Hippocampal formation (tissue), 2 donors: ENCODE results near the gene DLL4.

ENCODE experiments used
- DNase-seq, 2 donors: peaks; one replicate each; lab custom pipeline; 2025; lab: John Stamatoyannopoulos, UW

DLL4 gene

GRCh38 chr15:40928821-40929659 lies at the start of gene DLL4:
Gene DLL4 (plus strand): TSS chr15:40929340. CDS start chr15:40929669, 329 bp downstream.
- DNase-seq: no peak

GRCh38 chr15:40879609-40880008 lies 49.5 kb upstream of the DLL4 start:
- DNase-seq: no peak

- DNase-seq: no peak
Measured at GRCh38 chr15:40881351-40881750, 47.8 kb upstream of the DLL4 start.

- no peak for DNase-seq
Measured at GRCh38 chr15:40886586-40886985, 42.6 kb upstream of the DLL4 start.

- no peak for DNase-seq
Measured at GRCh38 chr15:40889112-40889511, 40.0 kb upstream of the DLL4 start.

- no peak for DNase-seq
Measured at GRCh38 chr15:40891138-40891537, 38.0 kb upstream of the DLL4 start.

- DNase-seq: peak; percentile 22 to 30
Measured at GRCh38 chr15:40891810-40892446, 37.2 kb upstream of the DLL4 start.

GRCh38 chr15:40892447-40893012 lies 36.6 kb upstream of the DLL4 start:
- no peak for DNase-seq

GRCh38 chr15:40893019-40893670 lies 36.0 kb upstream of the DLL4 start:
- DNase-seq: no peak

GRCh38 chr15:40893733-40894680 lies 35.1 kb upstream of the DLL4 start, which contains the start of gene VPS18:
Gene VPS18 (plus strand): TSS chr15:40894450. CDS start chr15:40894769, 319 bp downstream.
- DNase-seq: peak; percentile 97

- no peak for DNase-seq
Measured at GRCh38 chr15:40894681-40895448, 34.3 kb upstream of the DLL4 start.

GRCh38 chr15:40899536-40900207 lies 29.5 kb upstream of the DLL4 start:
- DNase-seq: no peak

- no peak for DNase-seq
Measured at GRCh38 chr15:40900256-40901052, 28.7 kb upstream of the DLL4 start.

GRCh38 chr15:40901053-40901443 lies 28.1 kb upstream of the DLL4 start:
- DNase-seq: no peak

GRCh38 chr15:40902605-40903561 lies 26.3 kb upstream of the DLL4 start:
- DNase-seq: peak; percentile 2 to 36

GRCh38 chr15:40904552-40905201 lies 24.5 kb upstream of the DLL4 start:
- no peak for DNase-seq
